VCaP (cell line): ENCODE results near the gene PDK4.

ENCODE experiments used
- H3K27ac ChIP-seq: fragments of 450-650 bp; 2 replicates; pipeline ENCODE4 v1.5.1; 2017
- TF ChIP-seq, protein P1 (sequence below): fragments of 450-650 bp; conservative IDR thresholded peaks from 2 replicates; pipeline ENCODE4 v1.5.1; 2017; ENCODE audit warnings: mild to moderate bottlenecking, moderate library complexity

Gene PDK4

DNA sequence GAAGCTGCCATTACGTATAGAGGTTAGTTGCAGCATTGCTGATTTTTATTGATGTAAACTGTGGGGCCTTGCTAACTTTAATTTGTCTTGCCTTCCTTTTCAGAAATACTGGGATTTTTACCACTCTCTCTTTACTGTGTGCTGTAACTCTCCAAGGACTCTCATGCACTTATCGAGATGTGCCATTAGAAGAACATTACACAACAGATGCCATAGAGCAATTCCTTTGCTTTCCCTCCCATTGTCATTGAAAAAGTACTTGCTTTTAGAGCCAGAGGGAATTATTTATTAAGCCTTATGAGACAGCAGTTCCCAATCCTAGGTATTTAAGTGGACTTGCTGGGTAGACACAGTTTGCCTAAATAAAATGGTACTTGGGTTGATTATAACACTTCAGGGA is 58.8 kb downstream of the PDK4 start:
- TF ChIP-seq, protein P1, sequence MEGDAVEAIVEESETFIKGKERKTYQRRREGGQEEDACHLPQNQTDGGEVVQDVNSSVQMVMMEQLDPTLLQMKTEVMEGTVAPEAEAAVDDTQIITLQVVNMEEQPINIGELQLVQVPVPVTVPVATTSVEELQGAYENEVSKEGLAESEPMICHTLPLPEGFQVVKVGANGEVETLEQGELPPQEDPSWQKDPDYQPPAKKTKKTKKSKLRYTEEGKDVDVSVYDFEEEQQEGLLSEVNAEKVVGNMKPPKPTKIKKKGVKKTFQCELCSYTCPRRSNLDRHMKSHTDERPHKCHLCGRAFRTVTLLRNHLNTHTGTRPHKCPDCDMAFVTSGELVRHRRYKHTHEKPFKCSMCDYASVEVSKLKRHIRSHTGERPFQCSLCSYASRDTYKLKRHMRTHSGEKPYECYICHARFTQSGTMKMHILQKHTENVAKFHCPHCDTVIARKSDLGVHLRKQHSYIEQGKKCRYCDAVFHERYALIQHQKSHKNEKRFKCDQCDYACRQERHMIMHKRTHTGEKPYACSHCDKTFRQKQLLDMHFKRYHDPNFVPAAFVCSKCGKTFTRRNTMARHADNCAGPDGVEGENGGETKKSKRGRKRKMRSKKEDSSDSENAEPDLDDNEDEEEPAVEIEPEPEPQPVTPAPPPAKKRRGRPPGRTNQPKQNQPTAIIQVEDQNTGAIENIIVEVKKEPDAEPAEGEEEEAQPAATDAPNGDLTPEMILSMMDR: no peak
- H3K27ac ChIP-seq: no peak overlapping the region

DNA sequence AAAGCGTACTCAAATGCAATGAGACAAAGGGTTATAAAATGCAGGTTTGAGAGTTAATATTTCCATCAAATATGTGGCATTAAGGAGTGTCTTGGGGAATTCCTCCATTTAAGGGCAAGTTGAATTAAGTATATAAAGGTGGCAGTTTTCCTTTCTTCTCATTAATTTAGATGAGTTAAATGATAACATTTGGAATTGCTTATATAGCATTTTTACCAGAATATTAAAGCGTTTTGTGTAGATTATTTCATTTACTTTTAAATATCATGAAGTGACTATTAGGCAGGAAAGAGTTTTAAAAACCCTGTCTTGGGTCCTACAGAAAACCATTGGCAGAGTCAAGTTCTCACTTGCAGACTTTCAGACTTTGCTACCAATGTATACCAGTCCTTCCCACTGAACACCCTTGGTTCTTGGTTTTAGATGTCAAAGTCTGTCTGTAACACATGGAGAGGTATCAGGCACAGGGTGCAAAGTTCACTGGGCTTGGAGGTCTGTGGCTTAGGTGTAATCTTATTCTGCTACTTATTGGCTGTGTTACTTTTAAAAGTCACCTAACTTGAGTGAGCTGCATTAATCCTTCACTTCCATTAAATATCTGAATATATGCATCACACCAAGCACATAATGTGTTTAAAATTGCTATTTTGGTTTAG is 59.5 kb downstream of the PDK4 start:
- TF ChIP-seq, protein P1: no peak
- no peak overlapping the region for H3K27ac ChIP-seq

DNA sequence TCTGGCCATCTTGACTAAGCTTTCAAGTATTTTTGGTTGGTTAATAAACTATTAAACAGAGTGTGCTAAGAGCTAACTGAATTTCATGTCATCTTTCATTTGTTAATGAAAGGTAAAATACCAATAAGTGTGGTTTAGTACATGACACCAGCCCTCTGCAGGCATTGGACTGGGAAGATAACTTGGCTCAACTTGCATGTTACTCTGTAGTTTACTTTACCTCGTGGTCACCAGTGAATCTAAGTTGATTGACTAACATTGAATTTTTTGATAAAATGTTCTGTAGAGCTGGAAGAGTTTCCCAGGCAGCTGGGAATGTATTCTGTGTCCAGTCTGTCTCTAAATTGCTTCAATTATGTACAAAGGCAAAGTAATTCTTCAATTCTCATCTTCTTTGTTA is 60.7 kb downstream of the PDK4 start:
- no peak overlapping the region for H3K27ac ChIP-seq
- TF ChIP-seq, protein P1: no peak

DNA sequence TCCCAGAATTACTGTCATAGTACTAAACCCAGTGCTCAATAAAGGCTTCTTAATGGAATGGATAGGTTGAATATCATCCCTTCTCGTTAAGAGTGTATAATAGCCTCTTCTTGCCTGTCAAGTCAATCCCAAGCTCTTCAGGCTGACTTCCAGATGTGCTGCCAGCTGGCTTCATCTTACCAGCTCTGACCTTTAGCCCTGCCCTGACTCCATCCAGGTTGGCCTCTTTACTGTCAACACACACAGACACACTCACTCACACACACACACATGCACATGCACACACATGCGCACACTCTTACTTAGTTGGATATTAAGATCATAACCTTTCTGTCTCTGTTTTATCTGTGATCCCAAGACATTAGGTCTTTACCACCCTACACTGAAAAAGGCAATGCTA is 61.5 kb downstream of the PDK4 start:
- H3K27ac ChIP-seq: no peak overlapping the region
- TF ChIP-seq, protein P1: no peak
